Keratinocyte (primary cell): Measurements from ENCODE around the gene RIC3.

Experiments used
- EZH2 ChIP-seq: IDR thresholded peaks from one replicate; pipeline ENCODE4 v1.6.1; 2012; ENCODE audit warnings: inconsistent platforms, mild to moderate bottlenecking, low read length, moderate library complexity
- TF ChIP-seq, protein P1 (sequence below), 3 experiments: IDR thresholded peaks in 1 of 3; conservative IDR thresholded peaks in 1 of 3; optimal IDR thresholded peaks in 1 of 3; 2 replicates in 2 of 3; 3 replicates in 1 of 3; pipeline versions ENCODE3 to v1.5.1; 2011; ENCODE audit warnings: low read length in 3 of 3, mild to moderate bottlenecking in 3 of 3, moderate library complexity in 2 of 3, control low read depth in 1 of 3, inconsistent platforms in 1 of 3; ENCODE audit not compliant: insufficient read depth in 2 of 3; ENCODE audit errors: extremely low read depth in 1 of 3

DNA sequence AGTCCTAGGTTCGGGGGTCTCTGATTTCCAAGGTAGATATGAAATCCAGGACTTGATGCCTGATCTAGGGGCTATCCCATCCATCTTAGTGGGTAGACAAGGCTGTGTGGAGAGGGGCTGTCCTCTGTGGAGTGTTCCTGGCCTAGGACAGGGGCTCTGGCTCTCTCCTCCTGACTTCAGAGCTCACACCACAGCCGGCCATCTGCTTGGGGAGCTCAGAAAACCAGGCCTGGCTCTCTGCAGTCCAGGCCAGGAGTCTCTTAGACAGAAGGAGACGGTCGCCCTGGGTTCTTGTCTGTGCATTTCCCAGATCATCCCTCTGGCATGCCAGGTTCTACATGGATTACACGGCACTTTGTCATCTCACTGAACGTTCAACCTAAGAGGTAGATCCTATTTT, 69.9 kb downstream of the RIC3 start:
- TF ChIP-seq, protein P1, sequence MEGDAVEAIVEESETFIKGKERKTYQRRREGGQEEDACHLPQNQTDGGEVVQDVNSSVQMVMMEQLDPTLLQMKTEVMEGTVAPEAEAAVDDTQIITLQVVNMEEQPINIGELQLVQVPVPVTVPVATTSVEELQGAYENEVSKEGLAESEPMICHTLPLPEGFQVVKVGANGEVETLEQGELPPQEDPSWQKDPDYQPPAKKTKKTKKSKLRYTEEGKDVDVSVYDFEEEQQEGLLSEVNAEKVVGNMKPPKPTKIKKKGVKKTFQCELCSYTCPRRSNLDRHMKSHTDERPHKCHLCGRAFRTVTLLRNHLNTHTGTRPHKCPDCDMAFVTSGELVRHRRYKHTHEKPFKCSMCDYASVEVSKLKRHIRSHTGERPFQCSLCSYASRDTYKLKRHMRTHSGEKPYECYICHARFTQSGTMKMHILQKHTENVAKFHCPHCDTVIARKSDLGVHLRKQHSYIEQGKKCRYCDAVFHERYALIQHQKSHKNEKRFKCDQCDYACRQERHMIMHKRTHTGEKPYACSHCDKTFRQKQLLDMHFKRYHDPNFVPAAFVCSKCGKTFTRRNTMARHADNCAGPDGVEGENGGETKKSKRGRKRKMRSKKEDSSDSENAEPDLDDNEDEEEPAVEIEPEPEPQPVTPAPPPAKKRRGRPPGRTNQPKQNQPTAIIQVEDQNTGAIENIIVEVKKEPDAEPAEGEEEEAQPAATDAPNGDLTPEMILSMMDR (optimal IDR thresholded peaks at IDR 0.05 in 1 of 3, IDR thresholded peaks at IDR 0.05 in 1 of 3, conservative IDR thresholded peaks at IDR 0.05 in 1 of 3; ENCODE audit: extremely low read depth in 1 of 3, insufficient read depth in 2 of 3, low read length in 3 of 3), result no peak
- no peak for TF ChIP-seq EZH2
